B cell (primary cell): ENCODE measurements around the gene HTN3. TPM values are rescaled to one million over a fixed set of nuclear protein-coding genes. Genes with fewer than 3 reads are reported as not detected.

Source experiments
- ATAC-seq: fragments of 200-7000 bp; cut with Tn5 transposase; one replicate; pipeline ENCODE4 v1.10.0; 2021; ENCODE audit warnings: low read depth, mild to moderate bottlenecking, moderate number of reproducible peaks, moderate library complexity
- CTCF ChIA-PET: fragments of 350-600 bp; sonication (Branson Sonifier 250); formaldehyde crosslinking; loops from one replicate; lab custom pipeline; 2021; ENCODE audit warnings: antibody characterized with exemption, inconsistent platforms; lab: Charles Lee
- POLR2A ChIA-PET: fragments of 350-600 bp; sonication (Branson Sonifier 250); formaldehyde crosslinking; loops from one replicate; lab custom pipeline; 2021; ENCODE audit warnings: antibody characterized with exemption; lab: Charles Lee
- DNase-seq: peaks from one replicate; pipeline ENCODE4 v3.0.0; 2013
- H2AFZ ChIP-seq: 2 replicates; pipeline ENCODE4 v1.6.1; 2012; ENCODE audit warnings: mild to moderate bottlenecking, low read depth, low read length; ENCODE audit not compliant: insufficient read depth, poor library complexity, severe bottlenecking
- H3K27ac ChIP-seq, 2 donors: 1 replicate in 1 of 2; 2 replicates in 1 of 2; pipeline ENCODE4 v1.5.1; 2012 to 2013; ENCODE audit warnings: low read length in 2 of 2, mild to moderate bottlenecking in 2 of 2, moderate library complexity in 1 of 2
- H3K27me3 ChIP-seq, 4 experiments: fragments of 200-600 bp in 1 of 4; sonication (generic) in 1 of 4; replicated peaks in 1 of 4; 1 replicate in 2 of 4; 2 replicates in 2 of 4; pipeline versions ENCODE4 v1.6.1 to v1.7.0; 2013 to 2016; ENCODE audit warnings: low read length in 3 of 4, mild to moderate bottlenecking in 2 of 4, mixed read lengths in 1 of 4, moderate library complexity in 1 of 4; ENCODE audit not compliant: insufficient read depth in 4 of 4, control insufficient read depth in 3 of 4; ENCODE audit errors: control extremely low read depth in 1 of 4
- H3K36me3 ChIP-seq, 2 experiments: replicated peaks in 1 of 2; 1 replicate in 1 of 2; 2 replicates in 1 of 2; pipeline versions ENCODE4 v1.6.1 to v1.7.1; 2013; ENCODE audit warnings: low read length in 1 of 2; ENCODE audit not compliant: insufficient read depth in 2 of 2, control insufficient read depth in 1 of 2; ENCODE audit errors: control extremely low read depth in 1 of 2, extremely low read depth in 1 of 2
- H3K4me1 ChIP-seq, 2 donors: fragments of 200-600 bp in 1 of 2; sonication (generic) in 1 of 2; 1 replicate in 1 of 2; 2 replicates in 1 of 2; pipeline versions ENCODE4 v1.5.1 to v1.6.1; 2013 to 2017; ENCODE audit warnings: low read length in 2 of 2; ENCODE audit not compliant: control insufficient read depth in 2 of 2, insufficient read depth in 2 of 2
- H3K4me2 ChIP-seq: replicated peaks from 2 replicates; pipeline ENCODE3; 2012; ENCODE audit warnings: mild to moderate bottlenecking, low read depth, low read length; ENCODE audit not compliant: poor library complexity, severe bottlenecking
- H3K4me3 ChIP-seq, 5 experiments: fragments of 200-600 bp in 1 of 5; sonication (generic) in 1 of 5; 1 replicate in 3 of 5; 2 replicates in 2 of 5; pipeline versions ENCODE4 v1.5.1 to v1.7.0; 2011 to 2016; ENCODE audit warnings: low read length in 4 of 5, mild to moderate bottlenecking in 4 of 5, low read depth in 2 of 5, control low read depth in 1 of 5, moderate library complexity in 1 of 5; ENCODE audit not compliant: insufficient read depth in 1 of 5; ENCODE audit errors: control extremely low read depth in 1 of 5, extremely low read depth in 1 of 5
- H3K79me2 ChIP-seq: fragments of 200-600 bp; sonication (generic); one replicate; pipeline ENCODE4 v1.6.0; 2016; ENCODE audit warnings: low read length; ENCODE audit not compliant: control insufficient read depth, insufficient read depth
- H3K9ac ChIP-seq: fragments of 200-600 bp; sonication (generic); 2 replicates; pipeline ENCODE4 v1.6.1; 2017; ENCODE audit warnings: mild to moderate bottlenecking, low read length, moderate library complexity
- H3K9me3 ChIP-seq, 3 donors: one replicate each; pipeline versions ENCODE4 v1.6.1 to v1.7.1; 2013; ENCODE audit warnings: low read length in 2 of 3; ENCODE audit not compliant: control insufficient read depth in 2 of 3, insufficient read depth in 1 of 3; ENCODE audit errors: control extremely low read depth in 1 of 3
- H4K20me1 ChIP-seq: 2 replicates; pipeline ENCODE4 v1.6.0; 2012; ENCODE audit warnings: mild to moderate bottlenecking, low read length; ENCODE audit not compliant: insufficient read depth, control insufficient read depth, poor library complexity, severe bottlenecking
- H3K27ac Mint-ChIP-seq: one replicate; pipeline ENCODE4 v1.8.0; 2021; ENCODE audit warnings: mixed read lengths
- H3K27me3 Mint-ChIP-seq: one replicate; pipeline ENCODE4 v1.8.0; 2021; ENCODE audit warnings: mixed read lengths
- H3K4me1 Mint-ChIP-seq: one replicate; pipeline ENCODE4 v1.8.0; 2021; ENCODE audit warnings: mixed read lengths
- H3K4me3 Mint-ChIP-seq: one replicate; pipeline ENCODE4 v1.8.0; 2021; ENCODE audit warnings: mixed read lengths
- H3K9me3 Mint-ChIP-seq: one replicate; pipeline ENCODE4 v1.8.0; 2022; ENCODE audit warnings: mixed read lengths; ENCODE audit not compliant: insufficient read depth
- EZH2 ChIP-seq: IDR thresholded peaks from 2 replicates; pipeline ENCODE4 v1.6.1; 2012; ENCODE audit warnings: borderline replicate concordance, low read depth, mild to moderate bottlenecking, moderate library complexity, low read length; ENCODE audit not compliant: insufficient read depth, poor library complexity, severe bottlenecking
- WGBS: methylation state at CpG from one replicate; pipeline ENCODE4 v1.1.5; 2013; ENCODE audit warnings: missing lambda C conversion rate; ENCODE audit not compliant: insufficient coverage; 5-methylcytosine and 5-hydroxymethylcytosine counted together
- intact Hi-C: fragments of 100-400 bp; cut with micrococcal nuclease; formaldehyde crosslinking; loops from one replicate; pipeline ENCODE4 v1.10.0; 2022
- polyA plus RNA-seq: library from polyadenylated mRNA; depleted of rRNA; stranded (reverse); fragments of >200 nt; gene quantifications from 2 replicates; pipeline ENCODE4 v1.2.3, GENCODE V29; 2012
- total RNA-seq, 2 donors: library from RNA; stranded (reverse); fragments of 120-200 nt in 1 of 2; gene quantifications; 1 replicate in 1 of 2; 2 replicates in 1 of 2; pipeline versions ENCODE4 v1.2.3 to v1.2.4, GENCODE V29; 2013 to 2022
- TF ChIP-seq, protein P1 (sequence below): fragments of 200-600 bp; IDR thresholded peaks from one replicate; pipeline ENCODE4 v1.8.0; 2022; ENCODE audit warnings: antibody characterized with exemption, mild to moderate bottlenecking

HTN3 gene
- total and polyA plus RNA-seq, 2 donors (not counting 1 experiment from before 2014, with no cell fraction given) = not detected

DNA sequence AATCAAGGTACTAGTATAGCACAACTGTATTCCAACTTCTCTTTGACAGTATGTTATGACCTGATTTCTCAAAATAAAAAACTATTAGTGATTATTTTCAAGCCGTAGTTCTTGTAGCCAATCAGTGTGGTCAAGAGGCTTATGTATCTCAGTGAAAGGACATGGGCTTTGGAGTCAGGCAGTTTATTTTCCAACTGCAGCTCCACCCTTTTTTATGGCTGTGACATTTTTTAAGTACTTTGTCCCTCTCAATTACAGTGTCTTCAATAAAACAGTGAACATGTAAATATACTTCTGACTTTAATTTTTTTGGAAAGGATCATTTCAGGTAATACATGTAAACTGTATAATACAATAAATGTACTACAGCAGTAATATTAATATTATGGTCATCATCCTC lies 51.9 kb downstream of the HTN3 start:
- DNase-seq (no peak), ATAC-seq (no peak)
- peaks cover 0 to 3% (median 0%) of the 10 kb centered on the region in 3 donors for H3K9me3 ChIP-seq
- no peaks in the 10 kb centered on the region for H3K36me3 ChIP-seq
- H2AFZ ChIP-seq = no peak overlapping the region
- H3K4me3 ChIP-seq = no peak overlapping the region
- Mint-ChIP-seq H3K4me1 (no peaks in the 10 kb centered on the region), H3K27me3 (no peaks in the 10 kb centered on the region), H3K27ac (no peak overlapping the region), H3K4me3 (no peak overlapping the region), H3K9me3 (no peaks in the 10 kb centered on the region)
- POLR2A ChIA-PET = no interaction called here
- WGBS = no CpG with 5 or more reads among the region's 1 CpG
- H3K27ac ChIP-seq = no peak overlapping the region
- intact Hi-C loops = no loop called here
- no peaks in the 10 kb centered on the region for H3K27me3 ChIP-seq
- CTCF ChIA-PET = no interaction called here
- no peak overlapping the region for H3K9ac ChIP-seq
- no peaks in the 10 kb centered on the region for H4K20me1 ChIP-seq
- no peak overlapping the region for H3K4me2 ChIP-seq
- H3K79me2 ChIP-seq = no peaks in the 10 kb centered on the region
- no peaks in the 10 kb centered on the region for H3K4me1 ChIP-seq
- TF ChIP-seq, protein P1, sequence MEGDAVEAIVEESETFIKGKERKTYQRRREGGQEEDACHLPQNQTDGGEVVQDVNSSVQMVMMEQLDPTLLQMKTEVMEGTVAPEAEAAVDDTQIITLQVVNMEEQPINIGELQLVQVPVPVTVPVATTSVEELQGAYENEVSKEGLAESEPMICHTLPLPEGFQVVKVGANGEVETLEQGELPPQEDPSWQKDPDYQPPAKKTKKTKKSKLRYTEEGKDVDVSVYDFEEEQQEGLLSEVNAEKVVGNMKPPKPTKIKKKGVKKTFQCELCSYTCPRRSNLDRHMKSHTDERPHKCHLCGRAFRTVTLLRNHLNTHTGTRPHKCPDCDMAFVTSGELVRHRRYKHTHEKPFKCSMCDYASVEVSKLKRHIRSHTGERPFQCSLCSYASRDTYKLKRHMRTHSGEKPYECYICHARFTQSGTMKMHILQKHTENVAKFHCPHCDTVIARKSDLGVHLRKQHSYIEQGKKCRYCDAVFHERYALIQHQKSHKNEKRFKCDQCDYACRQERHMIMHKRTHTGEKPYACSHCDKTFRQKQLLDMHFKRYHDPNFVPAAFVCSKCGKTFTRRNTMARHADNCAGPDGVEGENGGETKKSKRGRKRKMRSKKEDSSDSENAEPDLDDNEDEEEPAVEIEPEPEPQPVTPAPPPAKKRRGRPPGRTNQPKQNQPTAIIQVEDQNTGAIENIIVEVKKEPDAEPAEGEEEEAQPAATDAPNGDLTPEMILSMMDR = no peak
- TF ChIP-seq EZH2 = no peak

Other genes with a start within 250 kb of the HTN3 start
- not detected in 2 replicates for gene SULT1E1, start 168.3 kb upstream of the HTN3 start, total RNA-seq
- not detected in 2 replicates for gene SULT1E1, start 168.3 kb upstream of the HTN3 start, polyA plus RNA-seq
- not detected in 2 replicates for gene CSN1S1, start 97.4 kb upstream of the HTN3 start, total RNA-seq
- gene CSN1S1, start 97.4 kb upstream of the HTN3 start, polyA plus RNA-seq = not detected in 2 replicates
- gene CSN2, start 62.7 kb upstream of the HTN3 start, total RNA-seq = not detected in 2 replicates
- gene CSN2, start 62.7 kb upstream of the HTN3 start, polyA plus RNA-seq = not detected in 2 replicates
- gene STATH, start 32.5 kb upstream of the HTN3 start, total RNA-seq = not detected in 2 replicates
- not detected in 2 replicates for gene STATH, start 32.5 kb upstream of the HTN3 start, polyA plus RNA-seq
- gene HTN1, start 22.0 kb downstream of the HTN3 start, total RNA-seq = not detected in 2 replicates
- not detected in 2 replicates for gene HTN1, start 22.0 kb downstream of the HTN3 start, polyA plus RNA-seq
- not detected in 2 replicates for gene PRR27, start 125.8 kb downstream of the HTN3 start, total RNA-seq
- not detected in 2 replicates for gene PRR27, start 125.8 kb downstream of the HTN3 start, polyA plus RNA-seq
- not detected in 2 replicates for gene ODAM, start 167.3 kb downstream of the HTN3 start, total RNA-seq
- not detected in 2 replicates for gene ODAM, start 167.3 kb downstream of the HTN3 start, polyA plus RNA-seq
- not detected in 2 replicates for gene FDCSP, start 197.7 kb downstream of the HTN3 start, total RNA-seq
- not detected in 2 replicates for gene FDCSP, start 197.7 kb downstream of the HTN3 start, polyA plus RNA-seq
- gene CSN3, start 214.1 kb downstream of the HTN3 start, total RNA-seq = not detected in 2 replicates
- gene CSN3, start 214.1 kb downstream of the HTN3 start, polyA plus RNA-seq = not detected in 2 replicates